Esophagus muscularis mucosa (tissue), 4 donors: ENCODE results near the gene TBPL1. TPM values are rescaled to one million over a fixed set of nuclear protein-coding genes. Genes with fewer than 3 reads are reported as not detected.
A peak's percentile ranks its signal among the peaks of the same experiment; 100 is the strongest.

Experiments used
- DNase-seq: peaks from one replicate; pipeline ENCODE4 v3.0.0-alpha.2; 2017; ENCODE audit errors: extremely low spot score
- H3K27ac ChIP-seq, 4 donors: fragments of 200-600 bp; sonication (generic); replicated peaks in 1 of 4; 1 replicate in 3 of 4; 2 replicates in 1 of 4; pipeline ENCODE4 v1.5.1; 2016 to 2019; ENCODE audit warnings: mild to moderate bottlenecking in 1 of 4
- H3K27me3 ChIP-seq, 4 donors: fragments of 200-600 bp; sonication (generic); one replicate each; pipeline versions ENCODE4 v1.5.1 to v1.6.0; 2016 to 2019
- H3K36me3 ChIP-seq, 4 donors: fragments of 200-600 bp; sonication (generic); one replicate each; pipeline ENCODE4 v1.5.1; 2016 to 2019
- H3K4me1 ChIP-seq, 4 donors: fragments of 200-600 bp; sonication (generic); one replicate each; pipeline ENCODE4 v1.5.1; 2016 to 2019
- H3K4me3 ChIP-seq, 4 donors: fragments of 200-600 bp; sonication (generic); 1 replicate in 2 of 4; 2 replicates in 2 of 4; pipeline ENCODE4 v1.5.1; 2016 to 2019; ENCODE audit warnings: mild to moderate bottlenecking in 4 of 4, moderate library complexity in 1 of 4
- H3K9me3 ChIP-seq, 4 donors: fragments of 200-600 bp; sonication (generic); 1 replicate in 3 of 4; 2 replicates in 1 of 4; pipeline ENCODE4 v1.5.1; 2016 to 2019
- CTCF ChIP-seq, 3 experiments: fragments of 200-600 bp in 2 of 3; fragments of 450-650 bp in 1 of 3; sonication (generic) in 2 of 3; IDR thresholded peaks; one replicate each; pipeline ENCODE4 v1.5.1; 2017 to 2019; ENCODE audit warnings: antibody characterized with exemption in 3 of 3, mild to moderate bottlenecking in 2 of 3, moderate library complexity in 1 of 3
- EP300 ChIP-seq: sonication (generic); formaldehyde crosslinking; IDR thresholded peaks from one replicate; pipeline ENCODE4 v1.6.1; 2017; ENCODE audit warnings: antibody characterized with exemption
- POLR2A ChIP-seq: fragments of 450-650 bp; IDR thresholded peaks from one replicate; pipeline ENCODE4 v1.6.1; 2017; ENCODE audit warnings: antibody characterized with exemption, moderate library complexity, mild to moderate bottlenecking, low read depth
- POLR2AphosphoS5 ChIP-seq, 2 donors: sonication (generic); formaldehyde crosslinking; IDR thresholded peaks; one replicate each; pipeline ENCODE4 v1.6.1; 2017; ENCODE audit warnings: antibody characterized with exemption in 2 of 2
- WGBS: methylation state at CpG from one replicate; pipeline ENCODE4 v1.1.5; 2018; 5-methylcytosine and 5-hydroxymethylcytosine counted together
- intact Hi-C: fragments of 100-400 bp; cut with DNase I; formaldehyde crosslinking; loops from one replicate; pipeline ENCODE4 v1.15.1; 2023
- total RNA-seq, 4 donors: library from RNA; depleted of rRNA; stranded (reverse); fragments of >200 nt; gene quantifications; one replicate each; pipeline versions ENCODE4 v1.1.0 to v1.2.1, GENCODE V29; 2016

Gene TBPL1
- total RNA-seq, 4 donors from 2014 or later: 8.8 to 23.4 (median 17.8) TPM

- 84% methylated on average over 4 of the region's 4 CpGs for WGBS
- Histone ChIP-seq H3K27me3 (no peaks in the 10 kb centered on the region), H3K9me3 (no peaks in the 10 kb centered on the region), H3K4me1 (peaks cover 22 to 29% (median 27%) of the 10 kb centered on the region in 4 donors), H3K4me3 (peak overlapping the region; percentile 90 to 94 (median 90)), H3K27ac (peak overlapping the region; percentile 95 to 99 (median 97)), H3K36me3 (no peaks in the 10 kb centered on the region)
- intact Hi-C loops: no loop called here
- TF ChIP-seq POLR2AphosphoS5 (IDR thresholded peaks at IDR 0.05) (peak in 1 of 2 donors; percentile 34), EP300 (no peak), POLR2A (no peak), CTCF (IDR thresholded peaks at IDR 0.05) (no peak)
- no peak for DNase-seq
Measured at GRCh38 chr6:133951227-133951626, 1.8 kb upstream of the TBPL1 start.

- TF ChIP-seq EP300: no peak
- peak in 2 of 3 experiments; percentile 22 to 53 for TF ChIP-seq CTCF (IDR thresholded peaks at IDR 0.05)
- peak in 1 of 2 donors; percentile 10 for TF ChIP-seq POLR2AphosphoS5 (IDR thresholded peaks at IDR 0.05)
Measured at GRCh38 chr6:133951881-133952814, 876 bp upstream of the TBPL1 start.

GRCh38 chr6:133953634-133954415 is 801 bp downstream of the TBPL1 start:
- no peaks in the 10 kb centered on the region for H3K36me3 ChIP-seq
- peak overlapping the region; percentile 90 to 94 (median 90) for H3K4me3 ChIP-seq
- no peaks in the 10 kb centered on the region for H3K9me3 ChIP-seq
- peak overlapping the region; percentile 95 to 99 (median 97) for H3K27ac ChIP-seq
- intact Hi-C loops: no loop called here
- no peak for DNase-seq
- TF ChIP-seq CTCF (IDR thresholded peaks at IDR 0.05) (no peak), POLR2A (no peak), EP300 (no peak), POLR2AphosphoS5 (IDR thresholded peaks at IDR 0.05) (no peak)
- no peaks in the 10 kb centered on the region for H3K27me3 ChIP-seq
- 8% methylated on average over 23 of the region's 23 CpGs for WGBS
- peaks cover 22 to 43% (median 40%) of the 10 kb centered on the region in 4 donors for H3K4me1 ChIP-seq

More at GRCh38 chr6:133951881-133952814, 876 bp upstream of the TBPL1 start:
- peak overlapping the region; percentile 95 to 99 (median 97) for H3K27ac ChIP-seq
- H3K4me1 ChIP-seq: peaks cover 22 to 29% (median 27%) of the 10 kb centered on the region in 4 donors
- no peak for DNase-seq
- no peaks in the 10 kb centered on the region for H3K9me3 ChIP-seq
- intact Hi-C loops: no loop called here
- no peaks in the 10 kb centered on the region for H3K36me3 ChIP-seq
- under 1% methylated on average over 29 of the region's 65 CpGs for WGBS
- peak overlapping the region; percentile 90 to 94 (median 90) for H3K4me3 ChIP-seq
- H3K27me3 ChIP-seq: no peaks in the 10 kb centered on the region

GRCh38 chr6:133954657-133955576 is 1.9 kb downstream of the TBPL1 start:
- H3K4me3 ChIP-seq: peak overlapping the region in 3 of 4 donors; percentile 90 to 94 (median 91)
- intact Hi-C loops: no loop called here
- TF ChIP-seq EP300 (no peak), POLR2AphosphoS5 (IDR thresholded peaks at IDR 0.05) (no peak), CTCF (IDR thresholded peaks at IDR 0.05) (no peak), POLR2A (no peak)
- H3K9me3 ChIP-seq: no peaks in the 10 kb centered on the region
- H3K4me1 ChIP-seq: peaks cover 22 to 48% (median 46%) of the 10 kb centered on the region in 4 donors
- H3K36me3 ChIP-seq: no peaks in the 10 kb centered on the region
- no peak overlapping the region for H3K27ac ChIP-seq
- DNase-seq: no peak
- WGBS: 79% methylated on average over 7 of the region's 7 CpGs
- H3K27me3 ChIP-seq: no peaks in the 10 kb centered on the region
